ENCODE measurements around the gene RAPGEF1. TPM values are rescaled to one million over a fixed set of nuclear protein-coding genes. Genes with fewer than 3 reads are reported as not detected.
"Not testable (repeated sequence)": the region's sequence is repeated elsewhere in the genome, so short reads cannot be mapped to it uniquely, and the experiment has no call there.

Gene RAPGEF1
- total RNA-seq, 1 donor from 2014 or later: 144 TPM

GRCh38 chr9:131755541-131756198 lies 15.8 kb upstream of the RAPGEF1 start:
- intact Hi-C loops (cut with DNase I): loop anchor here (5.0 kb wide), 1 partner anchor 497 kb away; no protein-coding TSS in a partner anchor
- Histone ChIP-seq H3K9me3 (no peaks in the 10 kb centered on the region), H3K36me3 (no peaks in the 10 kb centered on the region), H3K27ac (no peak overlapping the region), H3K4me3 (no peak overlapping the region), H3K27me3 (peaks cover 41% of the 10 kb centered on the region), H3K4me1 (peaks cover 5% of the 10 kb centered on the region)
- DNase-seq (peak; percentile 88), ATAC-seq (peak; percentile 98)
- TF ChIP-seq CTCF (IDR thresholded peaks at IDR 0.05): peak; percentile 73

GRCh38 chr9:131754846-131755245 lies 15.0 kb upstream of the RAPGEF1 start:
- Histone ChIP-seq H3K4me1 (peaks cover 5% of the 10 kb centered on the region), H3K9me3 (no peaks in the 10 kb centered on the region), H3K4me3 (no peak overlapping the region), H3K36me3 (no peaks in the 10 kb centered on the region), H3K27ac (no peak overlapping the region), H3K27me3 (peaks cover 41% of the 10 kb centered on the region)
- DNase-seq (no peak), ATAC-seq (no peak)
- intact Hi-C loops (cut with DNase I): loop anchor here (5.0 kb wide), 1 partner anchor 497 kb away; no protein-coding TSS in a partner anchor
- no peak for TF ChIP-seq CTCF (IDR thresholded peaks at IDR 0.05)

- DNase-seq; H3K9me3 ChIP-seq; H3K4me1 ChIP-seq; intact Hi-C loops (cut with DNase I); H3K4me3 ChIP-seq; ATAC-seq; H3K36me3 ChIP-seq; H3K27ac ChIP-seq: not testable (repeated sequence)
- peaks cover 41% of the 10 kb centered on the region for H3K27me3 ChIP-seq
Observed at GRCh38 chr9:131753751-131754150, 13.9 kb upstream of the RAPGEF1 start.

- H3K27ac ChIP-seq: no peak overlapping the region
- H3K4me1 ChIP-seq: peaks cover 5% of the 10 kb centered on the region
- H3K4me3 ChIP-seq: no peak overlapping the region
- intact Hi-C loops (cut with DNase I): no loop called here
- DNase-seq (no peak), ATAC-seq (no peak)
- no peaks in the 10 kb centered on the region for H3K36me3 ChIP-seq
- H3K27me3 ChIP-seq: peaks cover 32% of the 10 kb centered on the region
- no peaks in the 10 kb centered on the region for H3K9me3 ChIP-seq
- no peak for TF ChIP-seq CTCF (IDR thresholded peaks at IDR 0.05)
Observed at GRCh38 chr9:131752231-131752884, 12.5 kb upstream of the RAPGEF1 start.

- Histone ChIP-seq H3K9me3 (no peaks in the 10 kb centered on the region), H3K27me3 (no peaks in the 10 kb centered on the region), H3K4me1 (peaks cover 7% of the 10 kb centered on the region), H3K36me3 (no peaks in the 10 kb centered on the region), H3K4me3 (no peak overlapping the region), H3K27ac (no peak overlapping the region)
- DNase-seq: no peak
- ATAC-seq: no peak
- TF ChIP-seq CTCF (IDR thresholded peaks at IDR 0.05): no peak
- intact Hi-C loops (cut with DNase I): no loop called here
Observed at GRCh38 chr9:131748411-131748955, 8.6 kb upstream of the RAPGEF1 start.

- no peak overlapping the region for H3K4me3 ChIP-seq
- peak; percentile 86 for ATAC-seq
- DNase-seq: no peak
- no peaks in the 10 kb centered on the region for H3K9me3 ChIP-seq
- H3K36me3 ChIP-seq: no peaks in the 10 kb centered on the region
- H3K27ac ChIP-seq: no peak overlapping the region
- H3K27me3 ChIP-seq: no peaks in the 10 kb centered on the region
- intact Hi-C loops (cut with DNase I): no loop called here
- peaks cover 7% of the 10 kb centered on the region for H3K4me1 ChIP-seq
- peak; percentile 57 for TF ChIP-seq CTCF (IDR thresholded peaks at IDR 0.05)
Observed at GRCh38 chr9:131747352-131747751, 7.5 kb upstream of the RAPGEF1 start.

All from upper lobe of right lung (tissue), 1 donor.